ENCODE measurements around the gene ZNF774.
A peak's percentile ranks its signal among the peaks of the same experiment; 100 is the strongest.

Gene ZNF774

GRCh38 chr15:90400005-90400758 is 48.1 kb downstream of the ZNF774 start:
- no peak for TF ChIP-seq POLR2AphosphoS5 (IDR thresholded peaks at IDR 0.05; ENCODE audit: low read depth, low read length)

DNA sequence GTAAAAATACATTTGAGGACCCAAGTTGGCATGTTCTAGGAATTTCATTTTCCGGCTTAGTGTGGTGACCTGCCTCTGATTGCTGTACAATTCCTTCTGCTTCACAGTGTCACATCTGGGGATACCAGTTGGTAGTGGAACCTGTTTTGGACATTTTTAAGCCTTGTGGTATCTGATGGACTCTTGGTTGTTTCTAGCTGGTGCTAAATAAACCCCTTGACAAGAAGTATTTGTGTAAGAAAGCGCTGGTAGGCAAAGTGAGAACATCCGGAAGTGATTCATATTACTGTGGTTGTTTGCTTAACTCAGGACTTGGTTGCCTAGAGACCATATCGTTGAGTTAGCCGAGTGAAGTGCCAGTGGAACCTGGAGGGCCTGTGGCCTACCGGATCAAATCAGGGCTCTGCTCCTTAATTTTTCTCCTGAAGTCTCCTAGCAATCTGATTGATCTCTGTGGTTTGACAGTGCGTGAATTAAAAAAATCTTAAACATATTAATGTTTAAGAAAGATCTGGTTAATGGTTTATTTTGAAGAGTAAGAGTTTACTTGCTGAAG is 48.8 kb downstream of the ZNF774 start:
- TF ChIP-seq TAF1 (IDR thresholded peaks at IDR 0.05; ENCODE audit: borderline replicate concordance, insufficient read depth, low read length) (no peak), POLR2AphosphoS5 (IDR thresholded peaks at IDR 0.05; ENCODE audit: low read depth, low read length) (no peak), FOXP2 (optimal IDR thresholded peaks at IDR 0.05; ENCODE audit: borderline replicate concordance, extremely low read depth, extremely low read length, insufficient read depth) (no peak), SIN3A (IDR thresholded peaks at IDR 0.05; ENCODE audit: borderline replicate concordance, insufficient read depth, low read length) (peak; percentile 96; the same call in 1 of the 2 replicates)
- TF ChIP-seq, protein P1, sequence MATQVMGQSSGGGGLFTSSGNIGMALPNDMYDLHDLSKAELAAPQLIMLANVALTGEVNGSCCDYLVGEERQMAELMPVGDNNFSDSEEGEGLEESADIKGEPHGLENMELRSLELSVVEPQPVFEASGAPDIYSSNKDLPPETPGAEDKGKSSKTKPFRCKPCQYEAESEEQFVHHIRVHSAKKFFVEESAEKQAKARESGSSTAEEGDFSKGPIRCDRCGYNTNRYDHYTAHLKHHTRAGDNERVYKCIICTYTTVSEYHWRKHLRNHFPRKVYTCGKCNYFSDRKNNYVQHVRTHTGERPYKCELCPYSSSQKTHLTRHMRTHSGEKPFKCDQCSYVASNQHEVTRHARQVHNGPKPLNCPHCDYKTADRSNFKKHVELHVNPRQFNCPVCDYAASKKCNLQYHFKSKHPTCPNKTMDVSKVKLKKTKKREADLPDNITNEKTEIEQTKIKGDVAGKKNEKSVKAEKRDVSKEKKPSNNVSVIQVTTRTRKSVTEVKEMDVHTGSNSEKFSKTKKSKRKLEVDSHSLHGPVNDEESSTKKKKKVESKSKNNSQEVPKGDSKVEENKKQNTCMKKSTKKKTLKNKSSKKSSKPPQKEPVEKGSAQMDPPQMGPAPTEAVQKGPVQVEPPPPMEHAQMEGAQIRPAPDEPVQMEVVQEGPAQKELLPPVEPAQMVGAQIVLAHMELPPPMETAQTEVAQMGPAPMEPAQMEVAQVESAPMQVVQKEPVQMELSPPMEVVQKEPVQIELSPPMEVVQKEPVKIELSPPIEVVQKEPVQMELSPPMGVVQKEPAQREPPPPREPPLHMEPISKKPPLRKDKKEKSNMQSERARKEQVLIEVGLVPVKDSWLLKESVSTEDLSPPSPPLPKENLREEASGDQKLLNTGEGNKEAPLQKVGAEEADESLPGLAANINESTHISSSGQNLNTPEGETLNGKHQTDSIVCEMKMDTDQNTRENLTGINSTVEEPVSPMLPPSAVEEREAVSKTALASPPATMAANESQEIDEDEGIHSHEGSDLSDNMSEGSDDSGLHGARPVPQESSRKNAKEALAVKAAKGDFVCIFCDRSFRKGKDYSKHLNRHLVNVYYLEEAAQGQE (IDR thresholded peaks at IDR 0.05; ENCODE audit: insufficient read depth in 1 of 2, low read depth in 2 of 2, low read length in 2 of 2) = 0 out of 4 replicates have a peak, but pooled peaks of 1 of the 2 experiments have one; percentile 45

DNA sequence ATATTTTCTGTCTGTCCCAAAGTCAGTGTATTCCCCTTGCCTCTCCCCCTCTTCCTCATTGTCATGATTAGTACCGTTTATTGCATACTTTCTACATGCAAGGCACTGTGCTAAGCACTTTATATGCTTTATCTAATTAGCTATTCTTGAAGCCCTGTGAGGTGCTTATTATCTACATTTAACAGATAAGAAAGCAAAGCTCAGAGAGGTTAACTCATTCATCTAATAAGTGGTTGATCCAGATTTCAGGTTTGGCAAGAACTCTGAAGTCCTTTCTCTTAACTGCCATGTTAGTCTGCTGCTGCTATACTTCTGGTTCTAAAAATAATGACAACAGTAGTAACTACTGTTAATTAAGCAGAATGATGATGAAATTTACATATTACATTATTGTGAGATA is 49.4 kb downstream of the ZNF774 start:
- TF ChIP-seq SIN3A (IDR thresholded peaks at IDR 0.05; ENCODE audit: borderline replicate concordance, insufficient read depth, low read length) (no peak), POLR2AphosphoS5 (IDR thresholded peaks at IDR 0.05; ENCODE audit: low read depth, low read length) (no peak), FOXP2 (optimal IDR thresholded peaks at IDR 0.05; ENCODE audit: borderline replicate concordance, extremely low read depth, extremely low read length, insufficient read depth) (no peak)

GRCh38 chr15:90402223-90402622 is 50.1 kb downstream of the ZNF774 start:
- TF ChIP-seq SIN3A (IDR thresholded peaks at IDR 0.05; ENCODE audit: borderline replicate concordance, insufficient read depth, low read length) (0 out of 2 replicates have a peak, but pooled peaks have one; percentile 14), FOXP2 (optimal IDR thresholded peaks at IDR 0.05; ENCODE audit: borderline replicate concordance, extremely low read depth, extremely low read length, insufficient read depth) (no peak)

DNA sequence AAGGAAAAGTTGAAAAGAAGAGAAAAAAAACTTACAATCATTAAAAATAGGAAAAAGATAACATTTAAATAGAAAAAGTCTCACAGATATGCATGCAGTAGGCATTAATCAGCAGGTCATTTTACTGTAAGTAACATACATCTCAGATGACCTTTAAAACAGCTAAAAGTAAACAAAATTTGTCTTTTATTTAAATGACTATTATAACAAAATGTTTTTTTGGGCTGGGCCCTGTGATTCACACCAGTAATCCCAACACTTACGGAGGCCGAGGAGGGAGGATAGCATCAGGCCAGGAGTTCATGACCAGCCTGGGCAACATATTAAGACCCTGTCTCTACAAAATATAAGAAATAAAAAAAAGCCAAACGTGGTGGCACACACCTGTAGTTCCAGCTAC is 50.7 kb downstream of the ZNF774 start:
- no peak for TF ChIP-seq POLR2AphosphoS5 (IDR thresholded peaks at IDR 0.05; ENCODE audit: low read depth, low read length)
- TF ChIP-seq FOXP2 (optimal IDR thresholded peaks at IDR 0.05; ENCODE audit: borderline replicate concordance, extremely low read depth, extremely low read length, insufficient read depth) = no peak
- TF ChIP-seq TAF1 (IDR thresholded peaks at IDR 0.05; ENCODE audit: borderline replicate concordance, insufficient read depth, low read length) = no peak
- no peak for TF ChIP-seq SIN3A (IDR thresholded peaks at IDR 0.05; ENCODE audit: borderline replicate concordance, insufficient read depth, low read length)
- TF ChIP-seq, protein P1 (IDR thresholded peaks at IDR 0.05; ENCODE audit: insufficient read depth in 1 of 2, low read depth in 2 of 2, low read length in 2 of 2) = no peak

- TF ChIP-seq FOXP2 (optimal IDR thresholded peaks at IDR 0.05; ENCODE audit: borderline replicate concordance, extremely low read depth, extremely low read length, insufficient read depth) (no peak), TAF1 (IDR thresholded peaks at IDR 0.05; ENCODE audit: borderline replicate concordance, insufficient read depth, low read length) (no peak), SIN3A (IDR thresholded peaks at IDR 0.05; ENCODE audit: borderline replicate concordance, insufficient read depth, low read length) (no peak), POLR2AphosphoS5 (IDR thresholded peaks at IDR 0.05; ENCODE audit: low read depth, low read length) (no peak)
- TF ChIP-seq, protein P1 (IDR thresholded peaks at IDR 0.05; ENCODE audit: insufficient read depth in 1 of 2, low read depth in 2 of 2, low read length in 2 of 2) = no peak
Observed at GRCh38 chr15:90405055-90405607, 53.0 kb downstream of the ZNF774 start.

Measured in PFSK-1 (cell line).